Measurements from ENCODE around the gene FAM221A. TPM values are rescaled to one million over a fixed set of nuclear protein-coding genes. Genes with fewer than 3 reads are reported as not detected.
A peak's percentile ranks its signal among the peaks of the same experiment; 100 is the strongest.
"Not testable (repeated sequence)": the region's sequence is repeated elsewhere in the genome, so short reads cannot be mapped to it uniquely, and the experiment has no call there.

FAM221A gene
- polyA plus RNA-seq, 4 donors = 9.7 to 16.2 (median 12.0) TPM

DNA sequence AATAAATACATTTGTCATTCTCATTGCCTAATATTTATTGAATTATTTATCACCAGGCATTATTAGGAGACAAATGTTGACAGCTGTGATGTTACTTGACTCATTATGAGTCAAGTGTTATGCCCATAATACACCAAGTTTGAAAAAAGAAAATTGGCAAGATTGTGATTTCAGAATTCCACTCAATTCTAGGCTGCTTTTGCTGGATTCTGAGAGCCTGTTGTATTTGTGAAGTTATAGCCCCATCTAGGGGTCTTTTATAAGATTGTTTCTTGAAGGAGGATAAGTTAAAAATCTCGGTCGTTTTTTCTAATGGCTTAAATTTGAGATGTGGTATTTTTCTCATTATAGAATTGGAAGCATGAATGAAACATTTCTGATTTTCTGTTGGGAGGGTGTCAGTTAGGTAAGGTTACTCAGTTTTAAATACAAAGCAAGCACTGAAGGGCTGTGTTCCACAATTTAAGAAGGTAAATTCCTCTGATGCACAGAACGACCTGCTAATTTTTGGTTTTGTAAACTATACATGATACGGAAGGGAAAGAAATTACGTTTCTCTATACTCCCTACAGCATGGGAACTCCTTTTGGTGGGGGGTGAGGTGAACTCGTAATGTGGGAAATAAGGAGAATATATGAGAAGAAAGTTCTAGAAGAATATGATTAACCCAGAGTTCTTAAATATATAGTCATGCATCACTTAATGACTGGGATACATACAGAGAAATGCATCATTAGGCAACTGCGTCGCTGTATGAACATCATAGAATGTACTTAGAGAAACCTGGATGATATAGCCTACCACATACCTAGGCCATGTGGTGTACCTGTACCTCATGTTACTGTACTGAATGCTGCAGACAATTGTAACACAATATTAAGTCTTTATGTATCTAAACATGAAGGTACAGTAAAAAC lies 32.6 kb downstream of the FAM221A start:
- H3K27me3 ChIP-seq (ENCODE audit: control insufficient read depth in 3 of 3, insufficient read depth in 3 of 3, low read length in 3 of 3) = no peaks in the 10 kb centered on the region
- peak; percentile 59 to 64 for DNase-seq
- peak; percentile 64 for FAIRE-seq
- no peaks in the 10 kb centered on the region for H3K36me3 ChIP-seq (ENCODE audit: control insufficient read depth in 3 of 3, insufficient read depth in 2 of 3, low read depth in 1 of 3, low read length in 3 of 3)
- WGBS, 3 donors = 44 to 61% (median 56%) methylated on average over 8 of the region's 8 CpGs
- no peak overlapping the region for H3K27ac ChIP-seq (ENCODE audit: low read depth in 1 of 3, low read length in 2 of 3)
- H3K4me1 ChIP-seq (ENCODE audit: control insufficient read depth in 3 of 3, insufficient read depth in 2 of 3, low read depth in 1 of 3, low read length in 2 of 3) = peaks cover 2 to 8% (median 3%) of the 10 kb centered on the region in 3 donors
- H3K9me3 ChIP-seq (ENCODE audit: control insufficient read depth in 2 of 2, insufficient read depth in 1 of 2, low read depth in 1 of 2, low read length in 1 of 2) = peaks cover 0 to 11% of the 10 kb centered on the region in 2 donors
- no peak overlapping the region for H3K4me3 ChIP-seq (ENCODE audit: low read depth in 1 of 3, low read length in 3 of 3)

DNA sequence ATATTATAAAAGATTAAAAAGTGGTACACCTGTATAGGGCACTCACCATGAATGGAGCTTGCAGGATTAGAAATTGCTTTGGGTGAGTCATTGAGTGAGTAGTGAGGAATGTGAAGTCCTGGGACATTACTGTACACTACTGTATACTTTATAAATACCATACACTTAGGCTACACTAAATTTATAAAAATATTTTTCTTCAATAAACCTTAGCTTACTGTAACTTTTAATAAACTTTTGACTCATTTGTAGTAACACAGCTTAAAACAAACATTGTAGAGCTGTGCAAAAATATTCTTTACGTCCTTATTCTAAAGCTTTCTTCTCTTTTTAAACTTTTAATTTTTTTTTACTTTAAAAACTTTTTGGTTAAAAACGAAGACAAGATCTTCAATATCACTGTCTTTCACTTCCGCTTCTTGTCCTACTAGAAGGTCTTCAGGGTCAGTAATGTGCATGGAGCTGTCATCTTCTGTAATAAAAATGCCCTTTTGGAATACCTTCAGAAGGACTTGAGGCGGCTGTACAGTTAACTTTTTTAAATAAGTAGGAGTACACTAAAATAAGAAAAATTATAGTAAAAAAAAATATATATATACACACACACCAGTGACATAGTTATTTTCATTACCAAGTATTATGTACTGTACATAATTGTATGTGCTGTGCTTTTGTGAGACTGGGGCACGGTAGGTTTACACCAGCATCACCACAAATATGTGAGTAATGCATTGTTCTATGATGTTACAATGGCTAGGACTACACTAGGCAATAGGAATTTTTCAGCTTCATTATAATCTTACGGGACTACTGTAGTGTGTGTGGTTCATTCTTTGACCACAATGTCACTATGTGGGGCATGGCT lies 33.5 kb downstream of the FAM221A start:
- WGBS, 3 donors = 78 to 87% (median 83%) methylated on average over 6 of the region's 6 CpGs
- Histone ChIP-seq H3K9me3 (ENCODE audit: control insufficient read depth in 2 of 2, insufficient read depth in 1 of 2, low read depth in 1 of 2, low read length in 1 of 2) (peaks cover 0 to 9% of the 10 kb centered on the region in 2 donors), H3K4me3 (ENCODE audit: low read depth in 1 of 3, low read length in 3 of 3) (no peak overlapping the region), H3K27ac (ENCODE audit: low read depth in 1 of 3, low read length in 2 of 3) (no peak overlapping the region), H3K36me3 (ENCODE audit: control insufficient read depth in 3 of 3, insufficient read depth in 2 of 3, low read depth in 1 of 3, low read length in 3 of 3) (no peaks in the 10 kb centered on the region), H3K4me1 (ENCODE audit: control insufficient read depth in 3 of 3, insufficient read depth in 2 of 3, low read depth in 1 of 3, low read length in 2 of 3) (peaks cover 2 to 8% (median 3%) of the 10 kb centered on the region in 3 donors), H3K27me3 (ENCODE audit: control insufficient read depth in 3 of 3, insufficient read depth in 3 of 3, low read length in 3 of 3) (no peaks in the 10 kb centered on the region)
- no peak for DNase-seq
- no peak for FAIRE-seq

DNA sequence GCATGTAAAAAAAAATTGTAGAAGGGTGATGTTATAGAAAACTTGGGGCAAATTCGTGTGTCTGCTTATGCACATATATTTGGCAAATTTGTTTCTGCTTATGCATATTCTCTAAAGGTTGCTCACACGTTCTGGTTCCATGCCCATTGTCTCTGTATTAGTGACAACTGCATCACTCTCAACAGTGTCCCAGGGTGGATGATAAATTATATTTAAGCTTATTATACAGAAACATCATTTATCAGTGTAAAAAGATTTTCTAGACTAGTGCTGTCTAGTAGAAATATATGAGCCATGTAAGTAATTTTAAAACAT lies 34.1 kb downstream of the FAM221A start:
- Histone ChIP-seq H3K9me3 (ENCODE audit: control insufficient read depth in 2 of 2, insufficient read depth in 1 of 2, low read depth in 1 of 2, low read length in 1 of 2) (peaks cover 0 to 9% of the 10 kb centered on the region in 2 donors), H3K4me3 (ENCODE audit: low read depth in 1 of 3, low read length in 3 of 3) (no peak overlapping the region), H3K4me1 (ENCODE audit: control insufficient read depth in 3 of 3, insufficient read depth in 2 of 3, low read depth in 1 of 3, low read length in 2 of 3) (peaks cover 2 to 8% (median 3%) of the 10 kb centered on the region in 3 donors), H3K27ac (ENCODE audit: low read depth in 1 of 3, low read length in 2 of 3) (no peak overlapping the region), H3K36me3 (ENCODE audit: control insufficient read depth in 3 of 3, insufficient read depth in 2 of 3, low read depth in 1 of 3, low read length in 3 of 3) (no peaks in the 10 kb centered on the region), H3K27me3 (ENCODE audit: control insufficient read depth in 3 of 3, insufficient read depth in 3 of 3, low read length in 3 of 3) (no peaks in the 10 kb centered on the region)
- WGBS, 3 donors = 60 to 78% (median 75%) methylated on average over 2 of the region's 2 CpGs
- DNase-seq (no peak), FAIRE-seq (no peak)

DNA sequence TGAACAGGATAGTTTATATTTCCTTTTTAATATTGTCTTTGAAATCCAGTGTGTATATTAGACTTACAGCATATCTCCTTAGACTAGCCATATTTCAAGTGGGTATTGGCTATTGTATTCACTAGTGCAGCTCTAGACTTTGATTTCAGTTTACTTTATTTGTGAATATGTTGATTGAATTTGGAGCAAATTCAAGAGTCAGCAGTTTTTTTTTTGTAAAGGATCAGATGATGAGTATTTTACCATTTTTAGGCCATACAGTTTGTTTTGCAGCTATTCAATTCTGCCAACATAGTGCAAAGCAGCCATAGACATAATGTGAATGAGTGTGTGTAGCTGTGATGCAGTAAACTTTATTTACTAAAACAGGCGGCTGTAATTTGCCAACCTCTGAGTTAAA lies 34.6 kb downstream of the FAM221A start:
- no peak overlapping the region for H3K4me3 ChIP-seq (ENCODE audit: low read depth in 1 of 3, low read length in 3 of 3)
- DNase-seq = no peak
- no peak for FAIRE-seq
- no peaks in the 10 kb centered on the region for H3K36me3 ChIP-seq (ENCODE audit: control insufficient read depth in 3 of 3, insufficient read depth in 2 of 3, low read depth in 1 of 3, low read length in 3 of 3)
- H3K27ac ChIP-seq (ENCODE audit: low read depth in 1 of 3, low read length in 2 of 3) = no peak overlapping the region
- H3K4me1 ChIP-seq (ENCODE audit: control insufficient read depth in 3 of 3, insufficient read depth in 2 of 3, low read depth in 1 of 3, low read length in 2 of 3) = peaks cover 2 to 8% (median 3%) of the 10 kb centered on the region in 3 donors
- peaks cover 0 to 9% of the 10 kb centered on the region in 2 donors for H3K9me3 ChIP-seq (ENCODE audit: control insufficient read depth in 2 of 2, insufficient read depth in 1 of 2, low read depth in 1 of 2, low read length in 1 of 2)
- WGBS, 3 donors = 32 to 88% (median 87%) methylated on average over 1 of the region's 1 CpG
- H3K27me3 ChIP-seq (ENCODE audit: control insufficient read depth in 3 of 3, insufficient read depth in 3 of 3, low read length in 3 of 3) = no peaks in the 10 kb centered on the region

DNA sequence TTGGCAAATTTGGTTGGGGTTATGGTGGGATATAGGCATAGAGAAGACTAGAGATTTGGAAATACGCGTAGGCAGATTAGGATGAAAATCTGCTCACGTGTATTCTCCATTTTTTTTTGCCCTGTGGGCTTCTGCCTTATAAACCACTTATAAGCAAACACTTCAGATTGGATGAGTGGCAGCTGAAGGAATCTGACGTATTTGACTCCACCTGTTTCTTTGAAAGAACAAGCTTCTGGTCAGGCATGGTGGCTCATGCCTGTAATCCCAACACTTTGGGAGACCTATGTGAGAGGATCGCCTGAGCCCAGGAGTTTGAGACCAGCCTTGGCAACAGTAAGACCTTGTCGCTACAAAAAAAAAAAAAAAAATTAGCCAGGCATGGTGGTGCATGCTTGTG lies 35.1 kb downstream of the FAM221A start:
- Histone ChIP-seq H3K27me3 (ENCODE audit: control insufficient read depth in 3 of 3, insufficient read depth in 3 of 3, low read length in 3 of 3) (no peaks in the 10 kb centered on the region), H3K4me1 (ENCODE audit: control insufficient read depth in 3 of 3, insufficient read depth in 2 of 3, low read depth in 1 of 3, low read length in 2 of 3) (peaks cover 0 to 3% (median under 1%) of the 10 kb centered on the region in 3 donors), H3K36me3 (ENCODE audit: control insufficient read depth in 3 of 3, insufficient read depth in 2 of 3, low read depth in 1 of 3, low read length in 3 of 3) (no peaks in the 10 kb centered on the region), H3K27ac (ENCODE audit: low read depth in 1 of 3, low read length in 2 of 3) (no peak overlapping the region), H3K4me3 (ENCODE audit: low read depth in 1 of 3, low read length in 3 of 3) (no peak overlapping the region), H3K9me3 (ENCODE audit: control insufficient read depth in 2 of 2, insufficient read depth in 1 of 2, low read depth in 1 of 2, low read length in 1 of 2) (peaks cover 0 to 6% of the 10 kb centered on the region in 2 donors)
- DNase-seq = no peak
- FAIRE-seq = no peak
- WGBS, 3 donors = 66 to 89% (median 73%) methylated on average over 6 of the region's 6 CpGs

DNA sequence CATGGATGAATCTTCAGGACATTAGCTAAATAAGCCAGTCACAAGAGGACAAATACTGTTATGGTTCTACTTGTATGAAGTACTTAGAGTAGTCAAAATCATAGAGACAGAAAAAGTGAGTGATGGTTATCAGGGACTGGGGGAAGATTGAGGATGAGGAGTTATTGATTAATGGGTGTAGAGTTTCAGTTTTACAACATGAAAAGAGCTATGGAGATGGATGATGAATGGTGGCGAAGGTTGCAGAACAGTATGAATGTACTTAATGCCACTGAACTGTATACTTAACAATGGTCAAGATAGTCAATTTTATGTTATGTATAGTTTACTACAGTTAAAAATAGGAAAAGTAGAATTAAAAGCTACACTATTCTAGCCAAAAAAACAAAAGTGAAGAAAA lies 37.8 kb downstream of the FAM221A start:
- Histone ChIP-seq H3K4me3 (ENCODE audit: low read depth in 1 of 3, low read length in 3 of 3) (no peak overlapping the region), H3K4me1 (ENCODE audit: control insufficient read depth in 3 of 3, insufficient read depth in 2 of 3, low read depth in 1 of 3, low read length in 2 of 3) (no peaks in the 10 kb centered on the region), H3K9me3 (ENCODE audit: control insufficient read depth in 2 of 2, insufficient read depth in 1 of 2, low read depth in 1 of 2, low read length in 1 of 2) (no peaks in the 10 kb centered on the region), H3K27ac (ENCODE audit: low read depth in 1 of 3, low read length in 2 of 3) (no peak overlapping the region), H3K27me3 (ENCODE audit: control insufficient read depth in 3 of 3, insufficient read depth in 3 of 3, low read length in 3 of 3) (no peaks in the 10 kb centered on the region), H3K36me3 (ENCODE audit: control insufficient read depth in 3 of 3, insufficient read depth in 2 of 3, low read depth in 1 of 3, low read length in 3 of 3) (no peaks in the 10 kb centered on the region)
- 98 to 100% (median 100%) methylated on average over 1 of the region's 1 CpG for WGBS, 3 donors
- FAIRE-seq (no peak), DNase-seq (no peak)

DNA sequence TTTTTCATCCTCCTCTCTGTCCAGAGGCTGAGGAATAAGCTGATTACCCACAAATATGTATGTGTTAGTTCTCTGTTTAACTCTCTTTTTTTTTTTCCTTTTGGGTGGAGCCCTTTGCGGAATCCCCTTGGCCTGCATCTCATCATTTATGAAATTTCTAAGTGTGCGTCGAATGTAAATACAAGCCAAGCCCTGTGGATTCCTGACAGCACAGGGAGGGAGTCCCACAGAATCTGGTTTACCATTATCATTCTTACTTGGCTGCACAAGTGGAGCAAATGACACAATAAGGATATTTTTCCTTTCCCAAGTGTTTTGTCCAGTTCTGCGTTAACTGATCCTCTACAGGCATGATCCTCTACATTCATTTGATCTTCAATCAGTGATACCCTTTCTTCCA lies 41.5 kb downstream of the FAM221A start:
- peaks cover 0 to 3% (median 0%) of the 10 kb centered on the region in 3 donors for H3K4me1 ChIP-seq (ENCODE audit: control insufficient read depth in 3 of 3, insufficient read depth in 2 of 3, low read depth in 1 of 3, low read length in 2 of 3)
- no peak overlapping the region for H3K4me3 ChIP-seq (ENCODE audit: low read depth in 1 of 3, low read length in 3 of 3)
- no peaks in the 10 kb centered on the region for H3K9me3 ChIP-seq (ENCODE audit: control insufficient read depth in 2 of 2, insufficient read depth in 1 of 2, low read depth in 1 of 2, low read length in 1 of 2)
- 67 to 83% (median 80%) methylated on average over 4 of the region's 4 CpGs for WGBS, 3 donors
- FAIRE-seq (no peak), DNase-seq (no peak)
- H3K36me3 ChIP-seq (ENCODE audit: control insufficient read depth in 3 of 3, insufficient read depth in 2 of 3, low read depth in 1 of 3, low read length in 3 of 3) = no peaks in the 10 kb centered on the region
- no peaks in the 10 kb centered on the region for H3K27me3 ChIP-seq (ENCODE audit: control insufficient read depth in 3 of 3, insufficient read depth in 3 of 3, low read length in 3 of 3)
- H3K27ac ChIP-seq (ENCODE audit: low read depth in 1 of 3, low read length in 2 of 3) = no peak overlapping the region

DNA sequence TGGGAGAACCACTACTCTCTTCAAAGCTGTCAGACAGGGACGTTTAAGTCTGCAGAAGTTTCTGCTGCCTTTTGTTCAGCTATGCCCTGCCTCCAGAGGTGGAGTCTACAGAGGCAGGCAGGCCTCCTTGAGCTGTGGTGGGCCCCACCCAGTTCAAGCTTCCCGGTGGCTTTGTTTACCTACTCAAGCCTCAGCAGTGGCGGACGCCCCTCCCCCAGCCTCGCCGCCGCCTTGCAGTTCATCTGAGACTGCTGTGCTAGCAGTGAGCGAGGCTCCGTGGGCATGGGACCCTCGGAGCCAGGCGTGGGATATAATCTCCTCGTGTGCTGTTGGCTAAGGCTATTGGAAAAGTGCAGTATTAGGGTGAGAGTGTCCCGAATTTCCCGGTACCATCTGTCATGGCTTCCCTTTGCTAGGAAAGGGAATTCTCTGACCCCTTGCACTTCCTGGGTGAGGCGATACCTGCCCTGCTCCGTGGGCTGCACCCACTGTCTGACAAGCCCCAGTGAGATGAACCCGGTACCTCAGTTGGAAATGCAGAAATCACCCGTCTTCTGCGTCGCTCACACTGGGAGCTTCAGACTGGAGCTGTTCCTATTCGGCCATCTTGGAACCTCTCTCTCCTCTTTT lies 42.7 kb downstream of the FAM221A start:
- not testable (repeated sequence) for H3K9me3 ChIP-seq (ENCODE audit: control insufficient read depth in 2 of 2, insufficient read depth in 1 of 2, low read depth in 1 of 2, low read length in 1 of 2); H3K4me1 ChIP-seq (ENCODE audit: control insufficient read depth in 3 of 3, insufficient read depth in 2 of 3, low read depth in 1 of 3, low read length in 2 of 3); DNase-seq; H3K4me3 ChIP-seq (ENCODE audit: low read depth in 1 of 3, low read length in 3 of 3); H3K36me3 ChIP-seq (ENCODE audit: control insufficient read depth in 3 of 3, insufficient read depth in 2 of 3, low read depth in 1 of 3, low read length in 3 of 3); H3K27ac ChIP-seq (ENCODE audit: low read depth in 1 of 3, low read length in 2 of 3); FAIRE-seq; H3K27me3 ChIP-seq (ENCODE audit: control insufficient read depth in 3 of 3, insufficient read depth in 3 of 3, low read length in 3 of 3)
- WGBS, 3 donors = 75 to 81% (median 76%) methylated on average over 20 to 21 of the region's 21 CpGs
